ENCODE results near the gene CNN2. TPM values are rescaled to one million over a fixed set of nuclear protein-coding genes. Genes with fewer than 3 reads are reported as not detected.
A peak's percentile ranks its signal among the peaks of the same experiment; 100 is the strongest.

The CNN2 gene
- total RNA-seq, 4 donors from 2014 or later, result 79.0 to 125 (median 105) TPM

- 89 to 96% methylated on average over 5 to 27 of the region's 43 CpGs for WGBS, 2 donors
- Histone ChIP-seq H3K27ac (no peak overlapping the region), H3K27me3 (peaks cover 0 to 53% (median 7%) of the 10 kb centered on the region in 4 donors), H3K9me3 (no peaks in the 10 kb centered on the region), H3K4me3 (no peak overlapping the region), H3K36me3 (peaks cover 6 to 55% (median 7%) of the 10 kb centered on the region in 3 donors), H3K4me1 (peaks cover 11 to 21% (median 12%) of the 10 kb centered on the region in 3 donors)
- TF ChIP-seq CTCF (IDR thresholded peaks at IDR 0.05) (no peak), POLR2A (IDR thresholded peaks at IDR 0.05) (no peak)
- intact Hi-C loops (cut with DNase I), result no loop called here
- no peak for DNase-seq
Observed at GRCh38 chr19:993831-994393, 32.5 kb upstream of the CNN2 start.

- Histone ChIP-seq H3K27ac (no peak overlapping the region), H3K36me3 (peaks cover 6 to 51% (median 7%) of the 10 kb centered on the region in 3 donors), H3K9me3 (no peaks in the 10 kb centered on the region), H3K4me3 (no peak overlapping the region), H3K4me1 (peaks cover 11 to 21% (median 12%) of the 10 kb centered on the region in 3 donors), H3K27me3 (peaks cover 0 to 59% (median 13%) of the 10 kb centered on the region in 4 donors)
- DNase-seq, result no peak
- intact Hi-C loops (cut with DNase I), result no loop called here
- WGBS, 2 donors, result 100% methylated on average over 2 of the region's 18 CpGs; no CpG with 5 or more reads in 1 of the 2 donors
- TF ChIP-seq CTCF (IDR thresholded peaks at IDR 0.05), result no peak
Observed at GRCh38 chr19:994516-994915, 31.9 kb upstream of the CNN2 start.

GRCh38 chr19:995051-995827, 31.2 kb upstream of the CNN2 start:
- intact Hi-C loops (cut with DNase I), result no loop called here
- Histone ChIP-seq H3K4me1 (peaks cover 11 to 24% (median 14%) of the 10 kb centered on the region in 3 donors), H3K9me3 (no peaks in the 10 kb centered on the region), H3K4me3 (no peak overlapping the region), H3K36me3 (peaks cover under 1 to 43% (median 3%) of the 10 kb centered on the region in 3 donors), H3K27me3 (peaks cover 0 to 66% (median 14%) of the 10 kb centered on the region in 4 donors), H3K27ac (no peak overlapping the region)
- no peak for TF ChIP-seq POLR2A (IDR thresholded peaks at IDR 0.05)
- TF ChIP-seq CTCF (IDR thresholded peaks at IDR 0.05), result no peak
- WGBS, 2 donors, result 60 to 68% methylated on average over 6 to 15 of the region's 26 CpGs
- no peak for DNase-seq

GRCh38 chr19:996051-996838, 30.2 kb upstream of the CNN2 start:
- H3K4me1 ChIP-seq, result peaks cover 17 to 34% (median 24%) of the 10 kb centered on the region in 3 donors
- H3K27ac ChIP-seq, result no peak overlapping the region
- no peak for DNase-seq
- H3K9me3 ChIP-seq, result no peaks in the 10 kb centered on the region
- peaks cover 7 to 76% (median 20%) of the 10 kb centered on the region in 4 donors for H3K27me3 ChIP-seq
- WGBS, 2 donors, result 2 to 4% methylated on average over 26 to 29 of the region's 64 CpGs
- TF ChIP-seq POLR2A (IDR thresholded peaks at IDR 0.05) (no peak), CTCF (IDR thresholded peaks at IDR 0.05) (no peak)
- intact Hi-C loops (cut with DNase I), result no loop called here
- peaks cover 0 to 33% (median 0%) of the 10 kb centered on the region in 3 donors for H3K36me3 ChIP-seq
- H3K4me3 ChIP-seq, result peak overlapping the region in 1 of 4 donors; percentile 51

Measured in esophagus squamous epithelium (tissue), 5 donors.